ENCODE data around the gene PKP4. TPM values are rescaled to one million over a fixed set of nuclear protein-coding genes. Genes with fewer than 3 reads are reported as not detected.

Gene PKP4
- total RNA-seq, 1 experiment from 2014 or later = 67.7 TPM

- CTCF ChIA-PET = no interaction called here
- POLR2A ChIA-PET (ENCODE audit: low non-redundant PET) = no interaction called here
Observed at GRCh38 chr2:158543957-158544356, 87.2 kb downstream of the PKP4 start.

GRCh38 chr2:158544998-158545397 is 88.2 kb downstream of the PKP4 start:
- DNase-seq (ENCODE audit: low spot score) = no peak
- no peak overlapping the region for H3K27ac ChIP-seq (ENCODE audit: low read depth, low read length, poor library complexity, severe bottlenecking)
- no TSS peak for BruUV-seq (replicated peaks)
- H3K36me3 ChIP-seq (ENCODE audit: insufficient read depth, low read length, poor library complexity, severe bottlenecking) = no peaks in the 10 kb centered on the region
- POLR2A ChIA-PET (ENCODE audit: low non-redundant PET) = no interaction called here
- no peak overlapping the region for H3K4me3 ChIP-seq (ENCODE audit: low read depth, low read length, poor library complexity, severe bottlenecking)
- TF ChIP-seq EZH2 (IDR thresholded peaks at IDR 0.05; ENCODE audit: borderline replicate concordance, low read depth, low read length, poor library complexity, severe bottlenecking) (no peak), CTCF (conservative IDR thresholded peaks at IDR 0.05; ENCODE audit: low read depth, low read length) (no peak)
- CTCF ChIA-PET = no interaction called here
- H3K4me1 ChIP-seq (ENCODE audit: insufficient read depth, low read length, poor library complexity, severe bottlenecking) = peaks cover 21% of the 10 kb centered on the region
- H3K9me3 ChIP-seq (ENCODE audit: low read depth, low read length, poor library complexity, severe bottlenecking) = no peaks in the 10 kb centered on the region
- H3K27me3 ChIP-seq (replicated peaks; ENCODE audit: insufficient read depth, low read depth, low read length, poor library complexity) = no peaks in the 10 kb centered on the region
- intact Hi-C loops (cut with micrococcal nuclease; ENCODE audit: unreplicated experiment) = loop anchor here (5.0 kb wide), 1 partner anchor 83 kb away; no protein-coding TSS in a partner anchor

More at GRCh38 chr2:158543957-158544356, 87.2 kb downstream of the PKP4 start:
- intact Hi-C loops (cut with micrococcal nuclease; ENCODE audit: unreplicated experiment) = loop anchor here (5.0 kb wide), 1 partner anchor 82 kb away; no protein-coding TSS in a partner anchor
- H3K9me3 ChIP-seq (ENCODE audit: low read depth, low read length, poor library complexity, severe bottlenecking) = no peaks in the 10 kb centered on the region
- BruUV-seq (replicated peaks) = no TSS peak
- H3K4me3 ChIP-seq (ENCODE audit: low read depth, low read length, poor library complexity, severe bottlenecking) = no peak overlapping the region
- TF ChIP-seq CTCF (conservative IDR thresholded peaks at IDR 0.05; ENCODE audit: low read depth, low read length) = no peak
- no peak for TF ChIP-seq EZH2 (IDR thresholded peaks at IDR 0.05; ENCODE audit: borderline replicate concordance, low read depth, low read length, poor library complexity, severe bottlenecking)
- no peak for DNase-seq (ENCODE audit: low spot score)
- no peak overlapping the region for H3K27ac ChIP-seq (ENCODE audit: low read depth, low read length, poor library complexity, severe bottlenecking)
- no peaks in the 10 kb centered on the region for H3K27me3 ChIP-seq (replicated peaks; ENCODE audit: insufficient read depth, low read depth, low read length, poor library complexity)
- no peaks in the 10 kb centered on the region for H3K36me3 ChIP-seq (ENCODE audit: insufficient read depth, low read length, poor library complexity, severe bottlenecking)
- H3K4me1 ChIP-seq (ENCODE audit: insufficient read depth, low read length, poor library complexity, severe bottlenecking) = peaks cover 32% of the 10 kb centered on the region

- H3K36me3 ChIP-seq (ENCODE audit: insufficient read depth, low read length, poor library complexity, severe bottlenecking) = no peaks in the 10 kb centered on the region
- H3K27me3 ChIP-seq (replicated peaks; ENCODE audit: insufficient read depth, low read depth, low read length, poor library complexity) = no peaks in the 10 kb centered on the region
- DNase-seq (ENCODE audit: low spot score) = no peak
- no peak overlapping the region for H3K27ac ChIP-seq (ENCODE audit: low read depth, low read length, poor library complexity, severe bottlenecking)
- peaks cover 9% of the 10 kb centered on the region for H3K4me1 ChIP-seq (ENCODE audit: insufficient read depth, low read length, poor library complexity, severe bottlenecking)
- H3K9me3 ChIP-seq (ENCODE audit: low read depth, low read length, poor library complexity, severe bottlenecking) = no peaks in the 10 kb centered on the region
- BruUV-seq (replicated peaks) = no TSS peak
- CTCF ChIA-PET = no interaction called here
- TF ChIP-seq EZH2 (IDR thresholded peaks at IDR 0.05; ENCODE audit: borderline replicate concordance, low read depth, low read length, poor library complexity, severe bottlenecking) = no peak
- no peak for TF ChIP-seq CTCF (conservative IDR thresholded peaks at IDR 0.05; ENCODE audit: low read depth, low read length)
- H3K4me3 ChIP-seq (ENCODE audit: low read depth, low read length, poor library complexity, severe bottlenecking) = no peak overlapping the region
- intact Hi-C loops (cut with micrococcal nuclease; ENCODE audit: unreplicated experiment) = no loop called here
- POLR2A ChIA-PET (ENCODE audit: low non-redundant PET) = no interaction called here
Observed at GRCh38 chr2:158546412-158547144, 89.8 kb downstream of the PKP4 start.

Data from A673 (cell line).